A549 (cell line): ENCODE data around the gene TRIO.

ENCODE experiments used
- ATOH8 ChIP-seq: fragments of 250-450 bp; sonication (Bioruptor Pico); IDR thresholded peaks from 2 replicates; pipeline ENCODE4 v1.5.0; 2020; ENCODE audit warnings: low read depth, mild to moderate bottlenecking, moderate library complexity
- BHLHE40 ChIP-seq: IDR thresholded peaks from 2 replicates; pipeline ENCODE4 v1.6.1; 2012; ENCODE audit warnings: low read depth, low read length, inconsistent platforms
- CEBPB ChIP-seq, 2 experiments: fragments of >200 bp in 1 of 2; sonication (Bioruptor Twin) in 1 of 2; formaldehyde crosslinking in 1 of 2; IDR thresholded peaks; 2 replicates each; pipeline ENCODE4 v1.6.1; 2012 to 2016
- CTCF ChIP-seq: fragments of >200 bp; sonication (Bioruptor Twin); formaldehyde crosslinking; IDR thresholded peaks from 3 replicates; pipeline ENCODE4 v1.5.1; 2016
- EP300 ChIP-seq, 2 experiments: fragments of >200 bp; sonication (Bioruptor Twin); formaldehyde crosslinking; IDR thresholded peaks; 2 replicates in 1 of 2; 3 replicates in 1 of 2; pipeline ENCODE4 v1.6.1; 2016 to 2017
- GATA3 ChIP-seq: IDR thresholded peaks from 2 replicates; pipeline ENCODE4 v1.6.1; 2012; ENCODE audit warnings: borderline replicate concordance
- JUN ChIP-seq, 2 experiments: fragments of >200 bp; sonication (Bioruptor Twin); formaldehyde crosslinking; IDR thresholded peaks; 2 replicates in 1 of 2; 3 replicates in 1 of 2; pipeline ENCODE4 v1.6.1; 2016 to 2017
- MAX ChIP-seq: IDR thresholded peaks from 2 replicates; pipeline ENCODE4 v1.6.1; 2012
- NFE2L2 ChIP-seq: fragments of 150-350 bp; conservative IDR thresholded peaks from 2 replicates; pipeline ENCODE4 v1.6.1; 2014; ENCODE audit warnings: low read length
- PBX3 ChIP-seq: IDR thresholded peaks from 2 replicates; pipeline ENCODE4 v1.6.1; 2012
- POLR2A ChIP-seq: IDR thresholded peaks from 2 replicates; pipeline ENCODE4 v1.6.1; 2012; ENCODE audit warnings: mild to moderate bottlenecking, low read length
- REST ChIP-seq: fragments of 200-600 bp; sonication (generic); IDR thresholded peaks from 2 replicates; pipeline ENCODE4 v1.6.1; 2016; ENCODE audit warnings: antibody characterized with exemption, mild to moderate bottlenecking, moderate library complexity
- USF2 ChIP-seq: fragments of 450-650 bp; IDR thresholded peaks from 2 replicates; pipeline ENCODE4 v1.6.1; 2014; ENCODE audit warnings: antibody characterized with exemption

- TF ChIP-seq POLR2A (no peak), NFE2L2 (no peak), JUN (IDR thresholded peaks at IDR 0.05) (no peak), MAX (no peak), CTCF (no peak), EP300 (IDR thresholded peaks at IDR 0.05) (no peak), USF2 (no peak), BHLHE40 (no peak), PBX3 (no peak), GATA3 (no peak), ATOH8 (CRISPR knock-in tag) (no peak), CEBPB (IDR thresholded peaks at IDR 0.05) (no peak), REST (no peak)
Observed at GRCh38 chr5:14292766-14293658, 149.9 kb downstream of the TRIO start.
